KOPT-K1 (cell line): ENCODE data around the gene COX7A1.

Experiments
- H3K27ac ChIP-seq: fragments of 200-600 bp; sonication (generic); 2 replicates; pipeline ENCODE4 v1.5.1; 2016; ENCODE audit warnings: antibody characterized with exemption, mild to moderate bottlenecking, low read depth, low read length; ENCODE audit not compliant: poor library complexity, severe bottlenecking
- H3K36me3 ChIP-seq: fragments of 200-600 bp; sonication (generic); 2 replicates; pipeline ENCODE4 v1.5.1; 2017; ENCODE audit warnings: antibody characterized with exemption, mild to moderate bottlenecking, low read length, moderate library complexity; ENCODE audit not compliant: insufficient read depth
- H3K9me3 ChIP-seq: fragments of 200-600 bp; sonication (generic); 2 replicates; pipeline ENCODE4 v1.5.1; 2017; ENCODE audit warnings: antibody characterized with exemption, low read length, mild to moderate bottlenecking; ENCODE audit not compliant: insufficient read depth, poor library complexity, severe bottlenecking

Gene COX7A1

DNA sequence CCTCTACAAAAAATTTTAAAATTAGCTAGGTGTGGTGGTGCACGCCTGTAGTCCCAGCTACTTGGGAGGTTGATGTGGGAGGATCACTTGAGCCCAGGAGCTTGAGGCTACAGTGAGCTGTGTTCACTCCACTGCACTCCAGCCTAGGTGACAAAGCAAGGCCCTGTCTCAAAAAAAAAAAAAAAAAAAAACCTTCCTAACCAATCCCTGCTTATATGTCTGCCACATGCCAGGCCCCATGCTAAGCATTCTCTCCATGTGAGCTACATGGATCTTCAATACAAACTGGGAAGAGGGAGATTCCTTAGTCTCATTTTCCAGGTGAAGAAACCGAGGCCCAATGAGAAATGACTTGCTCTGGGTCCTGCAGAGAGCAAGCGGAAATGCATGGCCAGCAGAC is 43.6 kb downstream of the COX7A1 start:
- Histone ChIP-seq H3K27ac (no peak overlapping the region), H3K36me3 (peaks cover 58% of the 10 kb centered on the region)

DNA sequence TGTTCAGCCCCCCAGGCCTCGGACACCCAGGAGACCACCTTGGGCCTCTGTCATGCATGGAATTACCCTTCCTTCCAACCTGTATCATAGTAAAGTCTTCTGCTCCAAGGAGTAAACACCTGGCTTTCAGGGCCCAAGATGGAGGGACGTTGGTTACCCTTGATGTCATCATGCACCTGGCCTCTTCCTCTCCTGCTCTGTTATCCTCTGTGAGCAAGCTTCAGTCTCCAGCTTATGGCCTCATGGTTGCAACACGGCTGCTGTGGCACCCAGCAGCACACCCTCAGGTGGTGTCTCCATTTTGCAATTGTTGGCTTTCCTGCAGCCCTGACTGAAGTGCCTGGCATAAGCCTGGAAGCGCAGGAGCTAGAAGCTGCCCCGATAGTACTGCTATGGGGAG is 45.3 kb downstream of the COX7A1 start:
- H3K36me3 ChIP-seq, result peaks cover 62% of the 10 kb centered on the region
- no peak overlapping the region for H3K27ac ChIP-seq
- no peaks in the 10 kb centered on the region for H3K9me3 ChIP-seq

More for the DNA sequence above, 43.6 kb downstream of the COX7A1 start:
- H3K9me3 ChIP-seq, result no peaks in the 10 kb centered on the region

DNA sequence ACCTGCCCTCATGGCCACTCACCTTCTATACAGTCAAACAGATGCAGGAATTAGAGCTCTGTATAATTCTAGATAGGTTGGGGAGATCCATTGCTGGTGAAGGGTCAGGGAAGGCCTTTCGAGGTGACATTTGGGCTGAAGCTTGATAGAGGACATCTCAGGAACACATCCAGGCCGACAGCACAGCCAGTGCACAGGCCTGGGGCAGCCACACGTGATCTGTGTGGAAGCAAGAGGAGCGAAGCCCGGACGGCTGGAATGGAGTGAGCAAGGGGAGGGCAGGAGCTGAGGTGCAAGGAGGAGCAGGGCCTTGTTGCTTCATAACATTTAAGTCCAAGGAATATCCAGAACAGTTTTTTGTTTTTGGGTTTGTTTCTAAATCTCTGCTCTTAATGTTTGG is 45.8 kb downstream of the COX7A1 start:
- Histone ChIP-seq H3K9me3 (no peaks in the 10 kb centered on the region), H3K36me3 (peaks cover 62% of the 10 kb centered on the region), H3K27ac (no peak overlapping the region)

DNA sequence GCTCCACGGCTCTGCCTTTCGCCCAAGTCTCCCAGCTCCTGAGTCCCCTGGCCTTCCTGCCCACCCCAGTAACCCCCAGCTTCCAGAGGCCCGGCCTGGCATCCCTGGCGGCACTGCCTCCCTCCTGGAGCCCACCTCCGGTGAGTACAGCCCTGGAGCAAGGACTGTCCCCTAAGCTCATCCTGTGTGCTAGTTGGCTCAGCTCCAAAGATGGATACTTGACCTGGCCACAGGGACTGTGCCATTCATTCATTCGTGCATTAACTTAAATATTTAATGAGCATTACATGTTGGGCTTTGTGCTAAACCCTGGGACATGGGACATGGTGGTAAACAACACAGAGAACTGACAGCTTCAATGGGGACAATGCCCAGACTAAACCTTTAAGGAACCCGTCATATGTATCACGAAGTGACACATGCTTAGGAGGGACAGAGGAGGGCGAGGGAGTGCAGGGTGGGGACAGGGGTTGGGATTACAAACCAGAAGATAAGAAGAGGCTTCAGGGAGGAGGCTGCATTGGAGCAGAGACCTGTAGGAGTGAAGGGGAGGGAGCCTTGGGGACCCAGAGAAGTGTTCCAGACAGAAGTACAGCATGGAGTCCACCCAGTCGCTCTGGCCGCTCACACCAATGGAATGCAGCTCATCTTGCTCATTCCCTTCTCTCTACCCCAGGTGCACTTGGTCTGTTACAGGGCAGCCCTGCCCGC is 48.2 kb downstream of the COX7A1 start:
- Histone ChIP-seq H3K27ac (no peak overlapping the region), H3K36me3 (peaks cover 81% of the 10 kb centered on the region), H3K9me3 (no peaks in the 10 kb centered on the region)

DNA sequence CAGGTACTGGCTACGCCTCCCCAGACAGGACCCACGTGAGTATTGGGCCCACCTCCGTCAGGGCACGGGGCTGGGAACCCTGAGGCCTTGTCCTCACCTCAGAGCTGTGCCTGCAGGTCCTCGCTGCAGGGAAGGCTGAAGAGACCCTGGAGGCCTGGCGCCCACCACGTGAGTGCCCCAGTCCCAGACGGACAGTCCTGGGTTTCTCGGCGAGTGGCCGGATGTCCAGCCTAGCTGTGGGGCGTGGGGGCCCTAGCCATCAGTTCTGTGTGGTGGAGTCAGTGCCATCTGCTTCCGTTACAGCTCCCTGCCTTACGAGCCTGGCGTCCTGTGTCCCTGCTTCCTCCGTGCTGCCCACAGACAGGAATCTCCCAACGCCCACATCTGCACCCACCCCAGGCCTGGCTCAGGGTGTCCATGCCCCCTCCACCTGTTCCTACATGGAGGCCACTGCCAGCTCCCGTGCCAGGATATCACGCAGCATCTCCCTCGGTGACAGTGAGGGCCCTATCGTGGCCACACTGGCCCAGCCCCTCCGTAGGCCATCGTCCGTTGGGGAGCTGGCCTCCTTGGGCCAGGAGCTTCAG is 49.1 kb downstream of the COX7A1 start:
- no peaks in the 10 kb centered on the region for H3K9me3 ChIP-seq
- peaks cover 90% of the 10 kb centered on the region for H3K36me3 ChIP-seq
- no peak overlapping the region for H3K27ac ChIP-seq

DNA sequence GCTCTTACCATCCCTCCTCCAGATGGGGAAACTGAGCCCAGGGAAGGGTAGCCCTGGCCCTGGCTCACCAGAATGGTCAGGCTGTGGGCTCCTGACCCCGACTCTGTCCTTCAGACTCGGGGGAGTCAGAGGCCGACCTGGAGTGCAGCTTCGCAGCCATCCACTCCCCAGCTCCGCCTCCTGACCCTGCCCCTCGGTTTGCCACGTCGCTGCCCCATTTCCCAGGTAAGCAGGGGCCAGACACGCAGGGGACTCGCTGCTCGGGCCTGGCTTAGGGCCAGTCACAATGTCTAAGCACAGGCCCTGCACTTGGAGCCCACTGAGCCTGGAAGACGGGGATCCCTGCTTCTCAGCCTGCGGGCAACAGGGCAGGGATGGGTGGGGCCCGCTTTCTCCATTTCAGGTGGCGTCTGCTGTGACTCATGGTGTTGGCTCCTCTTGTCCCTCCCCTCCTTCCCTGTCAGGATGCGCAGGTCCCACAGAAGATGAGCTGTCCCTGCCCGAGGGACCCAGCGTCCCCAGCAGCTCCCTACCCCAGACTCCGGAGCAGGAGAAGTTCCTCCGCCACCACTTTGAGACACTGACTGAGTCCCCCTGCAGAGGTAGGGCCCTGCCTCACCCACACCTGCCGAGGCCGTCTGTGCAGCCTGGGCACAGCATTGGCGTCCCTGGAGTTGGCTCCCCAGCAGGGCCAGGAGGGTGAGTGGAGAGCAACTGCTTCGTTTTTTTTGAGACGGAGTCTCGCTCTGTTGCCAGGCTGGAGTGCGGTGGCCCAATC is 50.5 kb downstream of the COX7A1 start:
- Histone ChIP-seq H3K9me3 (no peaks in the 10 kb centered on the region), H3K36me3 (peaks cover 98% of the 10 kb centered on the region), H3K27ac (no peak overlapping the region)
